MM.1S (cell line): ENCODE results near the gene ELMO3.

ENCODE experiments used
- DNase-seq: peaks from one replicate; pipeline ENCODE4 v3.0.0-alpha.2; 2015
- H2AFZ ChIP-seq: fragments of 300-600 bp; sonication (generic); 2 replicates; pipeline ENCODE4 v1.6.0; 2016; ENCODE audit warnings: antibody characterized with exemption, low read length
- H3F3A ChIP-seq: fragments of 300-600 bp; sonication (generic); 2 replicates; pipeline ENCODE4 v1.6.1; 2016; ENCODE audit warnings: mild to moderate bottlenecking, antibody characterized with exemption, low read length, moderate library complexity, mixed read lengths; ENCODE audit not compliant: insufficient read depth
- H3K27ac ChIP-seq: fragments of 300-600 bp; sonication (generic); 2 replicates; pipeline ENCODE4 v1.5.1; 2016; ENCODE audit warnings: mild to moderate bottlenecking, low read length
- H3K27me3 ChIP-seq: fragments of 300-600 bp; sonication (generic); replicated peaks from 2 replicates; pipeline ENCODE4 v1.6.0; 2016; ENCODE audit warnings: low read length; ENCODE audit not compliant: insufficient read depth
- H3K36me3 ChIP-seq: fragments of 300-600 bp; sonication (generic); replicated peaks from 2 replicates; pipeline ENCODE4 v1.6.1; 2016; ENCODE audit warnings: mild to moderate bottlenecking, low read length, mixed read lengths; ENCODE audit not compliant: insufficient read depth
- H3K4me1 ChIP-seq: fragments of 300-600 bp; sonication (generic); 2 replicates; pipeline ENCODE4 v1.6.1; 2016; ENCODE audit warnings: low read length, mixed read lengths
- H3K4me2 ChIP-seq: fragments of 300-600 bp; sonication (generic); 2 replicates; pipeline ENCODE4 v1.6.0; 2016; ENCODE audit warnings: low read depth, low read length
- H3K4me3 ChIP-seq: fragments of 300-600 bp; sonication (generic); 2 replicates; pipeline ENCODE4 v1.5.1; 2016; ENCODE audit warnings: low read length, mixed read lengths
- H3K79me2 ChIP-seq: fragments of 300-600 bp; sonication (generic); 2 replicates; pipeline ENCODE4 v1.6.1; 2016; ENCODE audit warnings: mixed run types, low read length, mixed read lengths
- H3K9ac ChIP-seq: fragments of 300-600 bp; sonication (generic); 2 replicates; pipeline ENCODE4 v1.6.1; 2016; ENCODE audit warnings: low read length, mixed read lengths
- H3K9me2 ChIP-seq: fragments of 300-600 bp; sonication (generic); replicated peaks from 2 replicates; pipeline ENCODE4 v1.6.1; 2016; ENCODE audit warnings: mild to moderate bottlenecking, low read length, mixed read lengths; ENCODE audit not compliant: insufficient read depth
- H3K9me3 ChIP-seq: fragments of 300-600 bp; sonication (generic); replicated peaks from 2 replicates; pipeline ENCODE4 v1.6.1; 2016; ENCODE audit warnings: mild to moderate bottlenecking, low read length, mixed read lengths; ENCODE audit not compliant: insufficient read depth
- H4K20me1 ChIP-seq: fragments of 300-600 bp; sonication (generic); 2 replicates; pipeline ENCODE4 v1.6.1; 2016; ENCODE audit warnings: mild to moderate bottlenecking, low read length, moderate library complexity, mixed read lengths; ENCODE audit not compliant: insufficient read depth
- CTCF ChIP-seq: fragments of 300-600 bp; sonication (generic); IDR thresholded peaks from 2 replicates; pipeline ENCODE4 v1.5.1; 2016; ENCODE audit warnings: antibody characterized with exemption, low read length, mixed read lengths
- EZH2 ChIP-seq: fragments of 300-600 bp; sonication (generic); optimal IDR thresholded peaks from 2 replicates; pipeline ENCODE3; 2017; ENCODE audit warnings: low read depth, mild to moderate bottlenecking, antibody characterized with exemption, low read length, mixed read lengths
- EZH2phosphoT487 ChIP-seq: fragments of 300-600 bp; sonication (generic); IDR thresholded peaks from 2 replicates; pipeline ENCODE4 v1.6.1; 2018; ENCODE audit warnings: antibody characterized with exemption, low read length

Gene ELMO3

DNA sequence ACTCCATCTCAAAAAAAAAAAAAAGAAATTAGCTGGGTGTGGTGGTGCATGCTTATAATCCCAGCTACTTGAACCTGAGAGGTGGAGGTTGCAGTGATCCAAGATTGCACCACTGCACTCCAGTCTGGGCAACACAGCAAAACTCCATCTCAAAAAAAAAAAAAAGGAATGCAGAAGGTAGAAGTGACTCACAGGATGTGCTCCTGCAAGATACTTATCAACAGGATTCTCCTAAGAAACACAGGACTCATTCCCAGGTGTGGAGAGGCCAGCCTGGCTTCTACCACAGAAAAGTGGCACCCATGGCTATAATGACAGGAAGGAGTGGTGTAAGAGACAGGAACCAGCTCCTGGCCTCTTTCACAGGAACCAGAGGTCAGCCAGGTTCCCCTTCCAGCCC, 13.8 kb downstream of the ELMO3 start:
- no peaks in the 10 kb centered on the region for H3K79me2 ChIP-seq
- H3K27me3 ChIP-seq = no peaks in the 10 kb centered on the region; the same call in 1 of the 2 replicates
- no peaks in the 10 kb centered on the region for H3K9me3 ChIP-seq
- H3K36me3 ChIP-seq = no peaks in the 10 kb centered on the region
- H3K4me1 ChIP-seq = no peaks in the 10 kb centered on the region
- no peak overlapping the region for H3K9ac ChIP-seq
- no peak overlapping the region for H3K27ac ChIP-seq
- DNase-seq = no peak
- H2AFZ ChIP-seq = no peak overlapping the region
- no peaks in the 10 kb centered on the region for H3K9me2 ChIP-seq
- no peaks in the 10 kb centered on the region for H4K20me1 ChIP-seq
- H3K4me2 ChIP-seq = no peak overlapping the region
- no peak for TF ChIP-seq EZH2
- TF ChIP-seq CTCF = no peak
- no peak for TF ChIP-seq EZH2phosphoT487
- no peak overlapping the region for H3K4me3 ChIP-seq
- no peaks in the 10 kb centered on the region for H3F3A ChIP-seq

DNA sequence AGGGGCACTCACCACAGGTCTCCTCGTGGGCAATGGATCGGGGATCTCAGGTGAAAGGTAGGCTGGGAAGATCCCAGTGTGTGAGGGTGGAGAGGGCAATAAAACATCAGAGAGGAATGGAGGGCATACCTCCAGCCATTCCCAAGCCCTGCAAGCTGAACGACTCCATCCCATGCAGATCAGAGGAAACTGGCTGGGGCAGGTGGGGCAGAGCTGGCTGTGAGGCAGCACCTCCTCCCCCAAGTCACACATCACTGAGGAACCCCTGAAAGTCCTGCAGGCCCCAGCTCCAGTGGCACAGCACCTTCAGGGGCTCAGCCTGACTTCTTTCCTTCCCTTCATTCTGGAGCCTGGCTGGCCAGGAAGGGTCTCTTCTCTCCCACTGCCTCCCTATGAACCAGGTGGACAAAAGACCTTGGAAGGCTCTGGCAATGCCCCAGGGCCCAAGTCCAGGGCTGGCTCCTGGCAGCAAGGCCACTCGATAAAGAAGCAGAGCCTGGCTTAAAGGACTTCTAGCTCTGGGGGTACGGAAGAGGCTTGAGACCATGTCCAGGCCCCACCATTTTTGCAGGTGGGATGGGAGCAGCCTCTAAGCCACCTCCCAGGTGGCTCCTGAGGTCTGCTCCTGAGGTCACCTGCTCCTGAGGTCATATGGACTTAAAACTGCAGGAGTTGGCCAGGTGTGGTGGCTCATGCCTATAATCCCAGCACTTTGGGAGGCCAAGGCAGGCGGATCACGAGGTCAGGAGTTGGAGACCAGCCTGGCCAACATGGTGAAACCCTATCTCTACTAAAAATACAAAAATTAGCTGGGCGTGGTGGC, 14.5 kb downstream of the ELMO3 start:
- Histone ChIP-seq H3K79me2 (no peaks in the 10 kb centered on the region), H2AFZ (no peak overlapping the region), H4K20me1 (no peaks in the 10 kb centered on the region), H3K4me1 (no peaks in the 10 kb centered on the region), H3K9me3 (no peaks in the 10 kb centered on the region), H3K4me2 (no peak overlapping the region), H3F3A (no peaks in the 10 kb centered on the region), H3K4me3 (no peak overlapping the region), H3K27me3 (no peaks in the 10 kb centered on the region; the same call in 1 of the 2 replicates), H3K9ac (no peak overlapping the region), H3K27ac (no peak overlapping the region), H3K9me2 (no peaks in the 10 kb centered on the region), H3K36me3 (no peaks in the 10 kb centered on the region)
- TF ChIP-seq CTCF (no peak), EZH2phosphoT487 (no peak), EZH2 (no peak)
- DNase-seq = no peak

- TF ChIP-seq CTCF = no peak
- TF ChIP-seq EZH2 = no peak
- no peak for TF ChIP-seq EZH2phosphoT487
- Histone ChIP-seq H3K36me3 (no peaks in the 10 kb centered on the region), H3K79me2 (no peaks in the 10 kb centered on the region), H3F3A (no peaks in the 10 kb centered on the region), H3K4me1 (no peaks in the 10 kb centered on the region), H3K4me3 (no peak overlapping the region), H3K4me2 (no peak overlapping the region), H3K27ac (no peak overlapping the region), H3K27me3 (no peaks in the 10 kb centered on the region; the same call in 1 of the 2 replicates), H2AFZ (no peak overlapping the region), H3K9me3 (no peaks in the 10 kb centered on the region), H4K20me1 (no peaks in the 10 kb centered on the region), H3K9me2 (no peaks in the 10 kb centered on the region), H3K9ac (no peak overlapping the region)
- no peak for DNase-seq
Measured at GRCh38 chr16:67215706-67216105, 16.8 kb downstream of the ELMO3 start.
